Measurements from ENCODE around the gene C1QL4. TPM values are rescaled to one million over a fixed set of nuclear protein-coding genes. Genes with fewer than 3 reads are reported as not detected.

C1QL4 gene
- total RNA-seq, 1 donor from 2014 or later: not detected

DNA sequence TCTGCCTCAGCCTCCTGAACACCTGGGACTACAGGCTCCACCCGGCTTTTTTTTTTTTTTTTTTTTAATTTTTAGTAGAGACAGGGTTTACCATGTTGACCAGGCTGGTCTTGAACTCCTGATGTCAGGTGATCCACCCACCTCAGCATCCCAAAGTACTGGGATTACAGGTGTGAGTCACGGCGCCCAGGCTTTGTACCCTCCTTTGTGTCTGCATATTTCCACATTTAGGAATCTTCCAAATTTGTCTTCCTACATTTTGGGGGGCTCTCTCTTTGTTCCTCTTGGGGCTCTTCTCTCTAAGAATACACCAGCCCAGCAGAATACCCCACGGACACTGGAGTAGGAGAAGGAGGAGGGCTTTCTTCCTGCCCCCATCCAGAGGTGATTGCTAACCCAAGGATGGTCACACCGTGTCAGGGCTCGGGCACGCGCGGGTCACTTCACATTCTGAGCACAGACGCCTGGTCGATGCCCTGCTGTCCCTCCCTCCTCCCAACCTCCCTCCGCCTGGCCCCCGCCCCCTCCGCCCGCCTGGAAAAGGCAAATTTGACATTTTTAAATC lies 7.6 kb upstream of the C1QL4 start:
- H3K36me3 Mint-ChIP-seq (ENCODE audit: low read depth): no peaks in the 10 kb centered on the region
- H3K27ac Mint-ChIP-seq: no peak overlapping the region
- DNase-seq: no peak
- H3K4me1 Mint-ChIP-seq: peaks cover 31% of the 10 kb centered on the region
- no peaks in the 10 kb centered on the region for H3K9me3 Mint-ChIP-seq
- H3K27me3 Mint-ChIP-seq: peaks cover 80% of the 10 kb centered on the region
- H3K4me3 Mint-ChIP-seq: no peak overlapping the region
- intact Hi-C loops (cut with micrococcal nuclease): loop anchor here (1.0 to 5.0 kb wide), 3 partner anchors 7 to 367 kb away; partner anchors contain the start of genes C1QL4, DHH and WNT1

DNA sequence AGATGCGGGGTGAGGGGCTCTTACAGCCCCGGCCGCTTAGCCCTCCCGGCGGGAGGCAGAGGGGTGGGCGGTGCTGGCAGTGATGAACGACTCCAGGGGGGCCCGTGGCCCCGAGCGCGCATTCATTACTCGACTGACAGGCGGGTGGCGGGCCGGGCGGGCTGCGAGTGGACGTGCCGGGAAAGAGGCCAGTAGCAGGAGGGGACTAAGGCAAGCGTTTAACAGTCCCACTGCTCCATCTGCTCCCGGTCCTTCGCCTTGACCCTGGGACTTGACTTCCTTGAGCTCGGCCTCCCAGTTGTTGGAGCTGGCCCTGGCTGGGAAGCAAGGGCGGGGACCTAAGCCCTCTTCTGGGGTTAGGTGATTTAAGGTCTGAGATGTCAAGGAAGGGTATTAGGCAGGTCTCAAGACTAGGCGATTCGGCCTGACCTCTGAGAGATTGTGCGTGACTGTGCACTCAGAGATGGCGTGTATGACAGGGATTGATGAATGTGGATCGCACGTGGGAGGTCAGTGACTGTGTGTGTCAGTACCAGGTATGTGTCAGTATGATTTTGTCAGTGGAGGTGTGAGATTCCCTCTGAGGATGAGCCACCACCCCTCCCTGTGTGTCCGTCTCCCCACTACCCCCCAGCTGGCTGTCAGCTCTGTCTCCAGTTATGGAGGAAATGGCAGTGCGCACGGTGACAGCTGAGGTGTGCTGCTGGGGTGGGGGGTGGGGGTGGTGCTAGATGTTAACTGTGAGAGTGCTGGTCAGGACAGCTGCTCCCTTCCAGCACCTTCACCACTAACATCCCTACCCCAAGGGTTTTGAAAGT lies 6.1 kb upstream of the C1QL4 start:
- peak overlapping the region; percentile 68 for H3K4me3 Mint-ChIP-seq

DNA sequence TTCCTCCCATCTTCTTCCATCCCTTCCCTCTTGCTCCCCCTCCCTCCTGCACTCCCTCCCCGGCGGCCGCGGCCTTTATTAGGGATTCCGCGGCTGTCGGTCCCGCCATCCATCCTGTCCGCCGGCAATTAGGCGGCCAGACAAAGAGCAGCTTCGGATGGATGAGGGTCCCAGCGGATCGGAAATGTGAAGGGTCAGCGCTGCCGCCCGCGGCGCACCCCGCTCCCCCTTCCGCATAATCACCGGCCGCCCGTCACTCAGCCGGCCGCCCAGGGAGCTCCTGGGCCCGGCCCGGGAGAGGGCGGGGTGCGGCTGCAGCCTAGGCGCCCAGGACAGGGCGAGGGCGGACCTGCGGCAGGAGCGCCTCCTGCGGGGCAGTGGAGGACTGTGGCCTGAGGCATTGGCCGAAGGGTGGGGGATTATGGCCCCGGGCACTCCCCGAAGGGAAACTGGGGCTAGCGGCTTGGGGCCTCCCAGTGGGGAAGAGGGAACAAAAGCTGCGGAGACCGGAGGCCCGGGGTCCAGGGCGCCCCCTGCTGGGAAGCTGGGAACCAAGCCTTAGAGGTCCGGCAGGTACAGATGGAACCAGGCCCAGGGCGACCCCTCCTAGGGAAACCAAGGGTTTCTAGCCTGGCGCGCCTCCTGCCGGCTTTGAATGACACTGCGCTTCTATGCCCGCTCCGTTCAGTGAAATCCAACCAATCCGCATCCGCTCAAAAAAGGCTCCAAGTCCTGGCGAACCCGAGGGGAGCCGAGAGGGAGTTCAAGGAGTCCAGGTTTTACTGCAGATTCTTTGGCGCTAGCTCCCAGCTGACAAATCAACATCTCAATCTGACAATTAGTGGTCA lies 5.3 kb upstream of the C1QL4 start:
- intact Hi-C loops (cut with micrococcal nuclease): loop anchor here (1.0 to 5.0 kb wide), 3 partner anchors 54 to 365 kb away; partner anchors contain the start of genes DHH and WNT1
- Mint-ChIP-seq H3K27ac (no peak overlapping the region), H3K9me3 (no peaks in the 10 kb centered on the region), H3K27me3 (peaks cover 84% of the 10 kb centered on the region), H3K4me3 (peak overlapping the region; percentile 68), H3K36me3 (ENCODE audit: low read depth) (no peaks in the 10 kb centered on the region), H3K4me1 (peaks cover 37% of the 10 kb centered on the region)
- DNase-seq: peak; percentile 92

More for the DNA sequence above, 6.1 kb upstream of the C1QL4 start:
- no peak overlapping the region for H3K27ac Mint-ChIP-seq
- H3K9me3 Mint-ChIP-seq: no peaks in the 10 kb centered on the region
- no peaks in the 10 kb centered on the region for H3K36me3 Mint-ChIP-seq (ENCODE audit: low read depth)
- peaks cover 31% of the 10 kb centered on the region for H3K4me1 Mint-ChIP-seq
- peaks cover 82% of the 10 kb centered on the region for H3K27me3 Mint-ChIP-seq
- intact Hi-C loops (cut with micrococcal nuclease): loop anchor here (1.0 to 5.0 kb wide), 3 partner anchors 55 to 366 kb away; partner anchors contain the start of genes DHH and WNT1
- no peak for DNase-seq

DNA sequence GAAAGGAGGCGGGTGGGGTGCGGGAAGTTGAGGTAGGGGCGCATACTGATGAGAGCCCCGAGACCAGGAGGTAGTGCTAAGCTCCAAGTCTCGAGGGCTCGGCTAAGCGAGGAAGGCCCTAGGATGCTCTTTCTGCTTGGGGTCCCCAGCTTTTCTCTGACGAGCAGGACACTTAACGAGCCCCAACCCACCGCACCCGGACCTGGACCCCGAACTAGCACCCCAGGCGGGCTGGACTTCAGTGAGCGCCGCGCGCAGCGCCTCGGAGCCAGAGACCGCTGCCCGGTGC lies 4.7 kb upstream of the C1QL4 start:
- Mint-ChIP-seq H3K4me3 (no peak overlapping the region), H3K9me3 (no peaks in the 10 kb centered on the region), H3K27ac (no peak overlapping the region), H3K4me1 (peaks cover 36% of the 10 kb centered on the region), H3K27me3 (peaks cover 84% of the 10 kb centered on the region), H3K36me3 (ENCODE audit: low read depth) (no peaks in the 10 kb centered on the region)
- DNase-seq: no peak
- intact Hi-C loops (cut with micrococcal nuclease): loop anchor here (1.0 to 5.0 kb wide), 3 partner anchors 53 to 364 kb away; partner anchors contain the start of genes DHH and WNT1

DNA sequence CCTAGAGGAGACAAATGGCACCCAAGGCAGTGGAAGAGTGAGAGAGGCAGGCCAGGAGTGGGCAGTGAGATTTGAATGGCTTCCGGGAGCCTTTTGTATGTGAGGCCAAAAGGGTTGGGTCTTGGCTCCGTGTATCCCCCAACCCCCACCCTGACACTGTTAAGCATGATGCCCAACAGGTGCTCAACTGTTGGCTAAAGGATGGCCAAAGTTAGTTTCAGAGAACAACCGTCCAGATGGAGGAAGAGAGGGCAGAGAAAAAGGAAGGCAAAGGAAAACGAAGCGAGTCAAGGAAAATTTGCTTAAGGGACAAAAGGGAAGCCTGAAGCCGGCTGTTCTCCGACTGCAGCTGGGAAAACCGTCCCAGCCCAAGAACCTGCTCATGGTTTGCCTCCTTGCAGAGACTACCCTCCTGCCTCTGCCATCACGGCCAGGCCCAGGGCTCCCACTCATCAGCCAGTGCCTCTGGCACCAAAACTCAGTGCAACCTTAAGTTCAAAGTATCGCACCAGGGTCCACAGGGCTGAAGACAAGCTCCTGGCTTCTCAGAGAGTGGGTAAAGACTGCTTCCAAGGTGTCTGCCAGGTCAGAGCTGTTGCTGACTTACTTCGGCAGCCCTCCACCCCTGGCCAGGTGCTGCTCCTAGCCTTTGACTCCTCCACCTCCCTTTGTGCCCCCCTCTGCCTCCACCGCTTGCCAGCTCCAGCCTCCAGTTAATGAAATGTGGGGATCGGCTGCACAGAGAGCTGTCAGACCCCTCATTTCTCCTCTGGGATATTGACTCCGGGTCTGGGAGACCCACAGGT lies 4.2 kb upstream of the C1QL4 start:
- intact Hi-C loops (cut with micrococcal nuclease): loop anchor here (5.0 kb wide), 2 partner anchors 249 to 364 kb away; partner anchors contain the start of genes DHH and WNT1
- Mint-ChIP-seq H3K9me3 (no peaks in the 10 kb centered on the region), H3K4me1 (peaks cover 30% of the 10 kb centered on the region), H3K4me3 (no peak overlapping the region), H3K27ac (no peak overlapping the region), H3K27me3 (peaks cover 82% of the 10 kb centered on the region), H3K36me3 (ENCODE audit: low read depth) (no peaks in the 10 kb centered on the region)
- no peak for DNase-seq

DNA sequence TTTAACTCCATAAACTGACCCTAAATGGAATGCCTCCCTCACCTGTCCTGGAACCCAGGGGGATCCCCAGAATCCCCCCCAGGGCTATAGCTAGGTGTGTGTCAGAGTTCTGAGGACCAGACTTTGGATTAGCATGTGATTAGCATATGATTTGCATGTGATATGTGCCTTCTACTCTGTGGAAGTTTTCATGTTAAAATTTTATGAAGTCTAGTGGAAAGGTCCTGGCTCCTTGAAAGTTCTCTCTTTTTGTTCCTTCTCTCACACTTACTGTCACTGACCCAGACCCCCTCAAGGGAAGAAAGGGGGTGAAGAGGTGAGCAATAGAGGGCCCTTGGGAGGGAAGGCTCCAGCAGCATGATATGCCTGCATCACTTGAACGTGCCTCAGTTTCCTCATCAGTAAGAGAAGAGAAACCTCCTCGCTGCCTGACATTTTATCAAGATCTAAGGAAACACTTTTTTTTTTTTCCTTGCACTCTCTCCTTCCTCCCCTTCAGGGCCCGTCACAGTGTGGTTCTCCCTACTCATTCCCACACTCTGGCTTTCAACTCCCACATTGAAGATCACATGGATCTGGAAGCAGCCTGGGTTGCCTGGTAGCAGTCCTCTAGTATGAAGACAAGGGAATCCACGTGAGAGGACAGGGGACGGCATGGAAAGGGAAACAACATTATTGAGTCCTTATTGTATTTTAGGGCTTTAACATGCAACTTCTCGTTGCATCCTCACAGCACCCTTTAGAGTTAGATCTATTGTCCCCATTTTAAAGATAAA lies 3.3 kb upstream of the C1QL4 start:
- Mint-ChIP-seq H3K36me3 (ENCODE audit: low read depth) (no peaks in the 10 kb centered on the region), H3K9me3 (no peaks in the 10 kb centered on the region), H3K4me1 (peaks cover 29% of the 10 kb centered on the region), H3K4me3 (no peak overlapping the region), H3K27me3 (peaks cover 81% of the 10 kb centered on the region), H3K27ac (no peak overlapping the region)
- DNase-seq: no peak
- intact Hi-C loops (cut with micrococcal nuclease): loop anchor here (5.0 kb wide), 2 partner anchors 248 to 363 kb away; partner anchors contain the start of genes DHH and WNT1

DNA sequence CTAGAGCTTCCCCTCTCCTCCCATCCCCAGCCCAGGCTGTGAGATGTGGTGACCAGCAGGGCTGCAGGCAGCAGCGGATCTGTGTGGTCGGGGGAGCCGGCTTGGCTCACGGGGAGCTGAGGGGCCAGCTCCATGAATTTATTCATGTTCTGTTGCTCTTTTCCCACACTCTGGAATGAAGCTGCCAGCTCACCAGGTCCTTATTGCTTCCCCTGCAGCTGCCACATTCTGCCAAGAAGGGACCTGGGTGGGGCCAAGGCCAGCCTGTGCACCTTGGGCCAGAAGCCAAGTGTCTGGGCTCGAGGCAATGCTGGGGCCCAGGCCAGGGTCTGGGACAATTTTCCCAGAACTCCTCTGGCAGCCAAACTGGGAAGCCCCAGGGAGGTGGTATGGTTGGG lies 2.5 kb upstream of the C1QL4 start:
- Mint-ChIP-seq H3K9me3 (no peaks in the 10 kb centered on the region), H3K27ac (no peak overlapping the region), H3K4me3 (no peak overlapping the region), H3K36me3 (ENCODE audit: low read depth) (no peaks in the 10 kb centered on the region), H3K27me3 (peaks cover 86% of the 10 kb centered on the region), H3K4me1 (peaks cover 29% of the 10 kb centered on the region)
- intact Hi-C loops (cut with micrococcal nuclease): no loop called here
- DNase-seq: no peak

DNA sequence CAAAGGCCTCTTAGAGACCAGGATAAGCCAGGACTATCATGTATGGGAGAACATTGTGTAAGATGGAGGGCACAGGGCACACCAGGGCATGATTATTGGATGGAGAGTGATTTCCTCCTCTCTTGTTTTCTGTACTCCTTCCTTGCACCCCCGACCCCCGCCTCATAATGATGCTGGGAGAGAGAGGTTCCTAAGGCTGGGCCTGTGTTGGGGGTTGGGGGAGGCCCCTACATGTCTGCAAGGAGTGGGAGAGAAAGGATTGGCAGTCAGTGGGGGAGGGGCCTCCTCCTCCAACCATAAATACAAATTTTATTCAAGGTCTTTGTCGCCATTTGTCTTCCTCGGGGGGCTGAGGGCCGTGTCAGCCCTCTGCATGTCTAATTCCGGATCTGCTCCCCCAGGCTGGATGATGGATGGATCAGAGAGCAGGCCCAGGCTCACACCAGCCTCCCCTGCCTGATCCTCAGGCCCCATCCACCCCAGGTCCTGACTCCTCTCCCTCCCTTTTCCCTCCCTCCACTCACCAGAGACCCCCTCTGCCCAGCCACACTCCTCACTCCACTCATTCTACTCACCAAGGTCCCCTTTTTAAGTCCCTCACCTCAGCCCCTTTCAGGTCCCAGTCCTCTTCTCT lies 2.0 kb upstream of the C1QL4 start:
- Mint-ChIP-seq H3K4me3 (no peak overlapping the region), H3K27me3 (peaks cover 86% of the 10 kb centered on the region), H3K36me3 (ENCODE audit: low read depth) (no peaks in the 10 kb centered on the region), H3K4me1 (peaks cover 28% of the 10 kb centered on the region), H3K27ac (no peak overlapping the region), H3K9me3 (no peaks in the 10 kb centered on the region)
- no peak for DNase-seq
- intact Hi-C loops (cut with micrococcal nuclease): no loop called here

DNA sequence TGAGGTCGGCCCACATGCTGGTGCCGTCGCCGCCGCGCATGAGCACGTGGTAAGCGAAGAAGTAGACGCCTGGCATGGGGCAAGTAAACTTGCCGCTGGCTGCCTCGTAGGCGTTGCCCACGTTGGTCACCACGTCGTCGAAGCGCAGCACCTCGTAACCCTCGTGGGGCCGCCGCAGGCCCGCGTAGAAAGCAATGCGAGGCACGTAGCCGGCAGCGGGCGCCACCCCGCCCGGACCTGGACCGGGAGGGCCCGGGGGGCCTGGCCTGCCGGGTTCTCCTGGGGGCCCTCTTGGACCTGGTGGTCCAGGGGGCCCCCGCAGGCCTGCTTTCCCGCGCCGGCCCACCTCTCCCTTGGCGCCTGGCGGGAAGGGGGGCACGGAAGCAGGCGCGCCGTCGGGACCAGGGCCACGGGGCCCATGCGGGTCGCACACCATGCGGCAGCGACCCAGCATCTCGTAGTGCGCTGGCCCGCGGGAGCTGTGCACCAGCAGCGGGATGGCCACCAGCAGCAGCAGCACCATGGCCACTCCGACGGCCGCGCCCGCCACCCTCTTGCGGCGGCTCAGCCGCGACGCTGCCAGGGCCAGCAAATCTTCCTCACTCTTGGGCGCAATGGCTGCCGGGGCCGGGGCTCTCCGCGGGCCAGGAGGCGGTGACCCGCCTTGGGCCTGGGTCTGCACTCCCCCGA lies 888 bp downstream of the C1QL4 start:
- Mint-ChIP-seq H3K36me3 (ENCODE audit: low read depth) (peaks cover 13% of the 10 kb centered on the region), H3K4me3 (no peak overlapping the region), H3K4me1 (peaks cover 21% of the 10 kb centered on the region), H3K9me3 (no peaks in the 10 kb centered on the region), H3K27me3 (peaks cover 81% of the 10 kb centered on the region), H3K27ac (no peak overlapping the region)
- no peak for DNase-seq
- intact Hi-C loops (cut with micrococcal nuclease): no loop called here

DNA sequence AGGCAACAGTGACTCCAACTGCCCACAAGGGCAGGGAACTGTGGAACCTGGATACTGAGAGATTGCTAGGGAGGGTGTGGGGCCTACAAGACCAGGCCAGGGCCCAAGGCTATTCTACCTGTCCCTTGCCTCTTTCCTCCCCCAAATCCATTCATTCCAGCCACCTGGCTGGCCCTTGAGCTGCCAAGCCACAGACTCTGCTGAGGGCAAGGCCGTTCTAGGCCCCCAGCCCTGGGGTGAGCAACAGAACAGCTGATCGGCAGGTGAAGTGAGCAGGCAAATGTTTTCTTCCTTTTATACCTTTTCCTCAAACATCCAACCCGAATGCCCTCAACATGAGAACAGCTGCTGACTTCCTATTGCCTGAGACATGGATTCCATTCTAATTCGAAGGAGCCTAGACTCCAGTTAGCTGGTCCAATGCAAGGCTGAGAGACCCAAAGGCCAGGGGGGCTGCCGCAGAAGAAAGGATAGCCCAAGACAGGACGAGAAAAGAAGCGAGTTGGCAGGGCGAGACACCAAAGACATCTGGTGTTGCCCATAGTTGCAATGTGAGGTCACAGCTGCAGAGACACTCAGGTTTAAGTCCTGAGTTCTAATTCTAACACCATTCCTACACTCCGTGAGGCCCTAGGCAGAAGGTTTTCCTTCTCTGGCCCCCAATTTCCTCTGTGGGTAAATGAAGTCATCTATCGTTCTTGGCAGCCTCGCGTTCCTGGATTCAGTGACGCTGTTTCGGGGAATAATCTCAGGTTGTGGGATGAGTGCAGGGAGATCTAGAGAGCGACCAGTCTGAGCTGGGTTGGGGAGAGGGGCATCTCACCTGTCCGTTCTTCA lies 1.7 kb downstream of the C1QL4 start:
- H3K4me3 Mint-ChIP-seq: peak overlapping the region; percentile 24
- peaks cover 21% of the 10 kb centered on the region for H3K4me1 Mint-ChIP-seq
- peaks cover 74% of the 10 kb centered on the region for H3K27me3 Mint-ChIP-seq
- no peak for DNase-seq
- no peak overlapping the region for H3K27ac Mint-ChIP-seq
- peaks cover 19% of the 10 kb centered on the region for H3K36me3 Mint-ChIP-seq (ENCODE audit: low read depth)
- no peaks in the 10 kb centered on the region for H3K9me3 Mint-ChIP-seq
- intact Hi-C loops (cut with micrococcal nuclease): no loop called here

DNA sequence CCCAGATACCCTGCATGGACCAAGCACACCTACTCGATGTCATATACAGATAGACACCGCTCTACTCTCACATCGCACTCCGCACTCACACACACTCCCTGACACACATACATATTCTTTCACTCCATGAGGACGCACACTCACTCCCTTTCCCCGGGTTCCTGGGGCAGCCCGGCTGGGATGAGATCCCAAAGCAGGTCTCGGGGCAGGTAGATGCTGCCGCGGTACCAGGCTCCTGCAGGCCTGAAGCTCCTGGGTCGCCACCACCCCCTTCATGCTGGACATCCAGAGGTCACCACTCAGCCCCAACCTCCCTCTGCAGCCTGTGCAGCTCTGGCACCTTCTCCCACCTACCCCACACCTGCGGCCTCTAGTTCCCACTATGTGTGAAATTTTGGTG lies 2.3 kb downstream of the C1QL4 start:
- peaks cover 22% of the 10 kb centered on the region for H3K36me3 Mint-ChIP-seq (ENCODE audit: low read depth)
- peaks cover 67% of the 10 kb centered on the region for H3K27me3 Mint-ChIP-seq
- no peaks in the 10 kb centered on the region for H3K9me3 Mint-ChIP-seq
- H3K4me1 Mint-ChIP-seq: peaks cover 21% of the 10 kb centered on the region
- H3K27ac Mint-ChIP-seq: no peak overlapping the region
- H3K4me3 Mint-ChIP-seq: no peak overlapping the region
- DNase-seq: no peak
- intact Hi-C loops (cut with micrococcal nuclease): no loop called here
